ENCODE data around the gene CHAC1.
A peak's percentile ranks its signal among the peaks of the same experiment; 100 is the strongest.
"Not testable (repeated sequence)": the region's sequence is repeated elsewhere in the genome, so short reads cannot be mapped to it uniquely, and the experiment has no call there.

CHAC1 gene

GRCh38 chr15:40938536-40938870, 14.8 kb upstream of the CHAC1 start:
- no peak for DNase-seq

GRCh38 chr15:40940296-40940801, 12.9 kb upstream of the CHAC1 start:
- no peak for DNase-seq

- no peak for DNase-seq
Observed at GRCh38 chr15:40941068-40941527, 12.2 kb upstream of the CHAC1 start.

GRCh38 chr15:40941528-40942336, 11.5 kb upstream of the CHAC1 start:
- DNase-seq: peak; percentile 66

- DNase-seq: no peak
Observed at GRCh38 chr15:40942337-40942854, 10.9 kb upstream of the CHAC1 start.

GRCh38 chr15:40942878-40943277, 10.4 kb upstream of the CHAC1 start:
- DNase-seq: no peak

- DNase-seq: no peak
Observed at GRCh38 chr15:40943764-40944365, 9.4 kb upstream of the CHAC1 start.

GRCh38 chr15:40944510-40945296, 8.6 kb upstream of the CHAC1 start:
- DNase-seq: no peak

GRCh38 chr15:40948706-40949473, 4.4 kb upstream of the CHAC1 start:
- no peak for DNase-seq

GRCh38 chr15:40949756-40950207, 3.5 kb upstream of the CHAC1 start:
- DNase-seq: no peak

GRCh38 chr15:40951764-40952163, 1.5 kb upstream of the CHAC1 start:
- no peak for DNase-seq

- no peak for DNase-seq
Observed at GRCh38 chr15:40952301-40952900, 870 bp upstream of the CHAC1 start.

GRCh38 chr15:40953713-40954074, 423 bp downstream of the CHAC1 start:
- no peak for DNase-seq

GRCh38 chr15:40954158-40954848, 1.0 kb downstream of the CHAC1 start:
- DNase-seq: not testable (repeated sequence)

- DNase-seq: no peak
Observed at GRCh38 chr15:40955141-40955903, 2.1 kb downstream of the CHAC1 start.

GRCh38 chr15:40955930-40956540, 2.8 kb downstream of the CHAC1 start:
- no peak for DNase-seq

- no peak for DNase-seq
Observed at GRCh38 chr15:40956541-40956982, 3.3 kb downstream of the CHAC1 start.

GRCh38 chr15:40957041-40957555, 3.8 kb downstream of the CHAC1 start:
- no peak for DNase-seq

GRCh38 chr15:40957581-40958051, 4.3 kb downstream of the CHAC1 start:
- DNase-seq: no peak

- no peak for DNase-seq
Observed at GRCh38 chr15:40958146-40958545, 4.9 kb downstream of the CHAC1 start.
